ENCODE data around the gene ING5.

DNA sequence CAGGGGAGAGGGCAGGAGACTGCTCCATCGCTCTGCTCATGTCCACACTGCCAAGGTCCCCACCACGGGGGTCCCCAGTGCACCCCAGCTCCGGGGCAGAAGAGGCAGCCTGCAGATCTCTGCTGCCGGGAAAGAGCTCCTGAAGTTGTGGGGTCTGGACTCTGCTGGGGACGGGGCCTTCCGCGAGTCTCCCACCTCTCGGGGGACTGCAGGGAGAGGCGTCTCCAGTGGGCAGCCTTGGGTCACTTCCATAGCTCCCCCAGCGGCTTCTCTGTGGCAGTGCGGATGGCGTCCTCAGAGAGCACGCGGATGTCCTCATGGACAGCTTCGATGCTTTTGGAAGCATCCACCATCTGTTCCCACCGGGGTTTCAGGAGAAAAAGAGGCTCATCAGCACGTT lies 26.0 kb upstream of the ING5 start:
- TF ChIP-seq, protein P1, sequence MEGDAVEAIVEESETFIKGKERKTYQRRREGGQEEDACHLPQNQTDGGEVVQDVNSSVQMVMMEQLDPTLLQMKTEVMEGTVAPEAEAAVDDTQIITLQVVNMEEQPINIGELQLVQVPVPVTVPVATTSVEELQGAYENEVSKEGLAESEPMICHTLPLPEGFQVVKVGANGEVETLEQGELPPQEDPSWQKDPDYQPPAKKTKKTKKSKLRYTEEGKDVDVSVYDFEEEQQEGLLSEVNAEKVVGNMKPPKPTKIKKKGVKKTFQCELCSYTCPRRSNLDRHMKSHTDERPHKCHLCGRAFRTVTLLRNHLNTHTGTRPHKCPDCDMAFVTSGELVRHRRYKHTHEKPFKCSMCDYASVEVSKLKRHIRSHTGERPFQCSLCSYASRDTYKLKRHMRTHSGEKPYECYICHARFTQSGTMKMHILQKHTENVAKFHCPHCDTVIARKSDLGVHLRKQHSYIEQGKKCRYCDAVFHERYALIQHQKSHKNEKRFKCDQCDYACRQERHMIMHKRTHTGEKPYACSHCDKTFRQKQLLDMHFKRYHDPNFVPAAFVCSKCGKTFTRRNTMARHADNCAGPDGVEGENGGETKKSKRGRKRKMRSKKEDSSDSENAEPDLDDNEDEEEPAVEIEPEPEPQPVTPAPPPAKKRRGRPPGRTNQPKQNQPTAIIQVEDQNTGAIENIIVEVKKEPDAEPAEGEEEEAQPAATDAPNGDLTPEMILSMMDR (IDR thresholded peaks at IDR 0.05) = no peak
- TF ChIP-seq POLR2AphosphoS5 (IDR thresholded peaks at IDR 0.05; ENCODE audit: low read depth, low read length) (no peak), TCF7L2 (IDR thresholded peaks at IDR 0.05; ENCODE audit: low read depth, low read length) (no peak)
- TF ChIP-seq, protein P2, sequence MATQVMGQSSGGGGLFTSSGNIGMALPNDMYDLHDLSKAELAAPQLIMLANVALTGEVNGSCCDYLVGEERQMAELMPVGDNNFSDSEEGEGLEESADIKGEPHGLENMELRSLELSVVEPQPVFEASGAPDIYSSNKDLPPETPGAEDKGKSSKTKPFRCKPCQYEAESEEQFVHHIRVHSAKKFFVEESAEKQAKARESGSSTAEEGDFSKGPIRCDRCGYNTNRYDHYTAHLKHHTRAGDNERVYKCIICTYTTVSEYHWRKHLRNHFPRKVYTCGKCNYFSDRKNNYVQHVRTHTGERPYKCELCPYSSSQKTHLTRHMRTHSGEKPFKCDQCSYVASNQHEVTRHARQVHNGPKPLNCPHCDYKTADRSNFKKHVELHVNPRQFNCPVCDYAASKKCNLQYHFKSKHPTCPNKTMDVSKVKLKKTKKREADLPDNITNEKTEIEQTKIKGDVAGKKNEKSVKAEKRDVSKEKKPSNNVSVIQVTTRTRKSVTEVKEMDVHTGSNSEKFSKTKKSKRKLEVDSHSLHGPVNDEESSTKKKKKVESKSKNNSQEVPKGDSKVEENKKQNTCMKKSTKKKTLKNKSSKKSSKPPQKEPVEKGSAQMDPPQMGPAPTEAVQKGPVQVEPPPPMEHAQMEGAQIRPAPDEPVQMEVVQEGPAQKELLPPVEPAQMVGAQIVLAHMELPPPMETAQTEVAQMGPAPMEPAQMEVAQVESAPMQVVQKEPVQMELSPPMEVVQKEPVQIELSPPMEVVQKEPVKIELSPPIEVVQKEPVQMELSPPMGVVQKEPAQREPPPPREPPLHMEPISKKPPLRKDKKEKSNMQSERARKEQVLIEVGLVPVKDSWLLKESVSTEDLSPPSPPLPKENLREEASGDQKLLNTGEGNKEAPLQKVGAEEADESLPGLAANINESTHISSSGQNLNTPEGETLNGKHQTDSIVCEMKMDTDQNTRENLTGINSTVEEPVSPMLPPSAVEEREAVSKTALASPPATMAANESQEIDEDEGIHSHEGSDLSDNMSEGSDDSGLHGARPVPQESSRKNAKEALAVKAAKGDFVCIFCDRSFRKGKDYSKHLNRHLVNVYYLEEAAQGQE (IDR thresholded peaks at IDR 0.05; ENCODE audit: insufficient read depth in 1 of 2, low read depth in 2 of 2, low read length in 1 of 2) = no peak

Data from Panc1 (cell line).